Activated CD4-positive, alpha-beta T cell treated with anti-CD3 and anti-CD28 coated beads, Interleukin-2, amount 50 U/mL, for 4 hours (primary cell): Measurements from ENCODE around the gene PRR33.
A peak's percentile ranks its signal among the peaks of the same experiment; 100 is the strongest.

ENCODE experiments used
- DNase-seq, 2 experiments: peaks; one replicate each; pipeline ENCODE4 v3.0.0-alpha.2; 2020

PRR33 gene

DNA sequence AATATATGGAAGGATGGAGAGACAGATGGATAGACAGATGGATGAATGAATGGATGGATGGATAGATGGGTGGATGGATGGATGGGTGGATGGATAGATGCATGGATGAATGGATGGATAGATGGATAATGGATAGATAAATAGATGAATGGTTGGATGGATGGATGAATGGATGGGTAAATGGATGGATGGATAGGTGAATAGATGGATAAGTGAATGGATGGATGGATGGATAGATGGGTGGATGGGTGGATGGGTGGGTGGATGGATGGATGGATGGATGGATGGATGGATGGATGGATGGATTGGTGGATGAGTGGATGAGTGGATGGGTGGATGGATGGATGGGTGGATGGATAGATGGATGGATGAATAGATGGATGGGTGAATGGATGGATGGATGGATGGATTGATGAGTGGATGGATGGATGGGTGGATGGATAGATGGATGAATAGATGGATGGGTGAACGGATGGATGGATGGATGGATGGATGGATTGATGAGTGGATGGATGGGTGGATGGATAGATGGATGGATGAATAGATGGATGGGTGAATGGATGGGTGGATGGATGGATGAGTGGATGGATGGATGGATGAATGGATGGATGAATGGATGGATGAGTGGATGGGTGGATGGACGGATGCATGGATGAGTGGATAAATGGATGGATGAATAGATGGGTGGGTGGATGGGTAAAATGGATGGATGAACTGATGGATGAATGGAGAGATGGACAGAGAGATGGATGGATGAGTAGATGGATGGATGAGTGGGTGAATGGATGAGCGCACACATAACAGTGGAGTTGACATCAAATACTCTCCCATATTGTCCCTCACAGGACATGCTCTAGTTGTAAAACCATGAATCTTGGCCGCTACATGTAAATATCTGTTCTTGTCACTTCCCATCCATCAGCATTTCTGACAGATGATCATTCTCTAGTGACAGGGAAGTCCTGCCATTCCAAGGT lies 30.0 kb downstream of the PRR33 start:
- no peak for DNase-seq

DNA sequence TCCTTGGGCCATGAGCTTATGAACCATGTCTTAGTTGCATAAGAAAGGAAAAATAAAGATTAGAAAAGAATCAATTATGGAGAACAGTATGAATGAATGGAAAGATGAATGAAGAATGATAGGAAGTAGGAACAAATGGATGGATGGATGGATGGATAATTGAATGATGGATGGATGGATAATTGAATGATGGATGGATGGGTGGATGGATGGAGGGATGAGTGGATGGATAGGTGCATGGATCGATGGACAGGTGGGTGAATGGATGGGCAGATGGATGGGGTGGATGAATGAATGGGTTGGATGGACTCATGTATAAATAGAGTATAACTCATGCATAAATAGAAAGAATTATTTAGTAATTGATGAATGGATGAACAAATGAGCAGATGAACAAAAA lies 31.6 kb downstream of the PRR33 start:
- DNase-seq = no peak

DNA sequence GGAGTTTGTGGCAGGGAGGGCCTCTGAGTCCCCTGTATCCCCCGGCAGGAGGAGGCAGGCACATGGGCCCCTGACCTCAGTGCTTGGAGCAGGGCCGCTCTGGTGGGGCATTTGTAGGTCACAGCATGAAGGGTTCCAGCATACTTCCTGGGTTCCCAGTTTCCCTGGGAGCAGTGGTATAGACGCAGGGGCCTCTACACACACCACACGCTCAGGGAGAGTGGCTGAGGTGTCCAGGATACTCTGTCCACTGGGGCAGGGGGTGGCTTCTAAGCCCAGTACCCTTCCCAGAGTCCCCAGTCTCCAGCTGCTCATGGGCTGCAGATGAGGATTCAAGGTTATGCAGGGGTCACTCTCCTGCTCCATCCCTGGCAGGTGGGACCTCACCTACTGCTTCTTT lies 32.7 kb downstream of the PRR33 start:
- DNase-seq = no peak

DNA sequence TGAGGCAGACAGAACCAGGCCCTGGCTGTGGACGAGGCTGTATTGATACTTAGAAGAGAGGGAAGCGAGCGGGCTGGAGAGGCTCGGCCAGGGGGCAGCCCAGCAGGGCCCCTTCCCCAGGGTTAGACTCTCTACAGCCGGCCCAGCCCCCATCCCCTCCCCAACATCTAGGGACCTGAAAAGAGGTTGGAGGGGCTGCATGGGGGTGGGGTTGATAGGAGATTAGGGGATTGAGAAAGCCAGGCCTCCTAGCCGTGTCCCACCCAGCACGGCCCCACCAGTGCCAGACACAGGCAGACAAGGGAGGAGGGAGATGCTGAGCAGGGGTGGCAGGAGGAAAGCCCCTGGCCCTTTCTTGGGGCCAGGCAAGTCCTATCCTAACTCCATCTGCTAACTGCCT lies 33.1 kb downstream of the PRR33 start:
- DNase-seq = no peak

DNA sequence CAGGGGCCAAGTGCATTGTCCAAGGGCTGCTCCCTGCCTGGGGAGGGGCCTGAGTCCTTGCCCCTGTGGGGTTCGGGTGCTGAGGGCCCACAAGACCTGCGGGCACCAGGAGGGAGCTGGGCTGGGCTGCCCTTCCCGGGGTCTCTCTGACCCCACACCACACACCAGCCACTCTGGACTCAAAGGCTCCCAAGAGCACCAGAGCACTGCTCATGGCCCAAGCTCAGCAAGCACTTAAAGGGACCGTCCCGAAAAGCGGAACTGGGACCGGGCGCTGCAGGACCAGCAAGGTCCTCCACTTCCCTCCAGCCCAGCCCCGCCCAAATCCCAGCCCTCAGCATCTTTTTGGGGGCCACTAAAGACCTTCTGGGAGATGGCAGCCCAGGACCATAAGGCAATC lies 33.5 kb downstream of the PRR33 start:
- DNase-seq = no peak

GRCh38 chr11:1857064-1857463 lies 34.6 kb downstream of the PRR33 start:
- no peak for DNase-seq

DNA sequence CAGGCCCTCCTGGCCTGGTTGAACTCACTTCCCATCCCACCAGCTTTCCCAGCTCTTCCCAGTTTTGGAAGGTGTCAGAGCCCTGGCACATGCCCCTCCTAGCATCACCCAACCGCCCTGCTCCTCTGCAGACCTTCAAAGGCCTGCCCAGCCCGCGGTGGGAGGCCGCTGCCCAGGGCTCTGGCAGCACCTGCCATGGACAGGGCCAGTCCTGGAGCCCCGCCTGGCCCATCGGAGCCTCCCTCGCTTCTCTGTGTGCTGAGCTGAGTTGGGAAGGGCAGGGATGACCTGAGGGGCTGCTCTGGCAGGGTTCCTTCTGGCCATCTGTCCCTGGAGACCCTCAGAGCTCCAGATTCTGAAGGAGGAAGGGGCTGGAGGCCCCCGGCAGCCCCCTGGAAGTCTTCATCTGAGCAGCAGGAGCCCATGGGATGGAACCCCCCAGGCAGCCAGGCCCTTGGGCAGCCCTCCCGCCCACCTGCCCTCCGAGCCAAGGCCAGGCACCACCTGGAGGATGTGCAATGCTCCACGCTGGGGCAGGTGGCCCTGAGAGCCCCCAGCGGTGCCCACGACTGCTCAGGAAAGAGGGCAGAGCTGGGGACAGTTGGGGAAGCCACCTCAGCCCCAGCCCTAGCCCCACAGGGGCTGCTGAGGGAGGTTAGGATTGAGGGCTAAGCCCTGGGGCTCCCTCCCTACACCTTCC lies 35.2 kb downstream of the PRR33 start:
- no peak for DNase-seq

DNA sequence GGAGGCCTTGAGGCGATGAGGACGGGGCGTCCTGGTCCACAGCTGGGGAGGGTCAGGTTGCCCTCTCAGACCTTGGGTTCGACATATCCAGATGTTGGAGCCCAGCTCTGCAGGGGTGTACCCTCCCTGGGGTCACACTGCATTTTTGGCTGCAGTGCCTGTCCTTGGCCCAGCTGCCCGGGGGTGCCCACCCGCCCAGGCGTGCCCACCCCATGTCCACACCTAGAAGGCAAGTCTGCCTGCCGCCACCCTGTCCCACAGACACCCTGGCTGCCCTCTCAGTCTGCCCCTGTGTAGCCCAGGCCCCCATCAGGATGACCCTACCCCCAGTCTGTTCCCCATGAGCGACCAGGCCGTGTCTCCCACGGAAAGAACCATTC lies 35.8 kb downstream of the PRR33 start:
- DNase-seq = no peak

DNA sequence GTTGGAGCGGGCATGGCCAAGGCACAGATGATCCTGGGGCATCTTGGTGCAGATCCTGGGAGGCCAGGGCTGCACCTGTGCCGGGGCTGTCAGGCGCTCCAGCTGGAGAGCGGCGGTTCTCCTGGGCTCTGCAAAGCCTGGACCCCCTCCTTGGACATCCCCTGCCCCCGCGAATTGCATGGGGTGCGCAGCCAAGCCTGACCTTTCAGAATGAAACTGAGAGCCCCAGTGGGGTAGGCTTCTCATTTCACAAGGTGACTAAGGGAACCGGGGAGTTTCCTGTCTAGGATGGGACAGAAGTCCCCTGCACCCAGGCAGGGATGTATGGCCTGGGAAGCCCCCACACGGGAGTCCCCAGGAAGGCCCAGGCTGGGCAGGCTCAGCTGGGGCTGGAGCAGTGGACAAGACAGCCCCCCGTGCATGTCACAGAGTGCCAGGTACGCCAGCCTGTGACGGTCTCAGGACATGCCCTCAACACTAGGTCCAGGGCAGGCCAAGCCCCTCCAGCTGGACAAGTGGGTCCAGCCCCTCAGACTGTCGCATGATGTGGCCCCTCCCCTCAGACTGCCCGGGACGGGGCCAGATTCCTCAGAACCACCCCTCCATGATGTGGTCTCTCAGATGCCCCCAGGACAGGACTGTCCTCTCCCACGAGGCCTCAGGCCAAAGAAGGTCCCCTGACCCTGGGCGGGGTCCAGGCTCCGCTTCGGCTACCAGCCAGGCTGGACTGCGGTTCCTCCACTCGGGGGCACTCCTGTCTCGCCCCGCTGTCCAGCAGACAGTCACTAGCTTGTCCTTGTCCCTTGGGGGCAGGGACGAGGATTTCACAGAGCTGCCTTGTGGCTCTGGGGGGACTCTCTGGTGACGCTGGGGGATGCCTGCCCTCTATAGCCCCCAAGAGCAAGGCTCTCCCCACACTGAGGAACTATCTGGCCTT lies 36.5 kb downstream of the PRR33 start:
- no peak for DNase-seq

GRCh38 chr11:1854132-1854948 lies 37.4 kb downstream of the PRR33 start:
- DNase-seq = no peak

GRCh38 chr11:1853376-1854131 lies 38.1 kb downstream of the PRR33 start:
- DNase-seq = no peak

DNA sequence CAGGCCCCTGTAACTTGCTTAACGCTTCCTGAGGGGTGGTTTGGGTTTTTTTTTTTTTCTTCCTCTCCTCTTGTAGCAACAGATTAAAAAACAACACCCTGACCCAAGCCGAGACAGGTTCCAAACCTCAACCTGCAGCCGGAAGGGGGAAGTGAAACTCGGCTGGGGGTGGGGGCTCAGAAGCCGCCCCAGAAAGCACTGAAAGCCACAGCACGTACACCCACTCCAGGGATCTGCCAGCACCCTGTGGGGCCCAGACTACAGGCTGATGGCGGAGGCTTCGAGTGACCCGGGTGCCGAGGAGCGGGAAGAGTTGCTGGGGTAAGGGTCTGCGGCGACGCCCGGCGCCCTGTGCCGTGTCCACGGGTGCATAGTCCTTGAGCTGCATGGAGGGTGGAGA lies 38.8 kb downstream of the PRR33 start, which contains the start of gene LSP1:
Gene LSP1, plus strand, starts transcription at position 208 of the 400 bp plus-strand sequence. Its CDS starts 61 bp downstream, at position 269.
- peak; percentile 61 to 70 for DNase-seq

- DNase-seq = no peak
These were observed 39.3 kb downstream of the PRR33 start for GRCh38 chr11:1852271-1852876.

DNA sequence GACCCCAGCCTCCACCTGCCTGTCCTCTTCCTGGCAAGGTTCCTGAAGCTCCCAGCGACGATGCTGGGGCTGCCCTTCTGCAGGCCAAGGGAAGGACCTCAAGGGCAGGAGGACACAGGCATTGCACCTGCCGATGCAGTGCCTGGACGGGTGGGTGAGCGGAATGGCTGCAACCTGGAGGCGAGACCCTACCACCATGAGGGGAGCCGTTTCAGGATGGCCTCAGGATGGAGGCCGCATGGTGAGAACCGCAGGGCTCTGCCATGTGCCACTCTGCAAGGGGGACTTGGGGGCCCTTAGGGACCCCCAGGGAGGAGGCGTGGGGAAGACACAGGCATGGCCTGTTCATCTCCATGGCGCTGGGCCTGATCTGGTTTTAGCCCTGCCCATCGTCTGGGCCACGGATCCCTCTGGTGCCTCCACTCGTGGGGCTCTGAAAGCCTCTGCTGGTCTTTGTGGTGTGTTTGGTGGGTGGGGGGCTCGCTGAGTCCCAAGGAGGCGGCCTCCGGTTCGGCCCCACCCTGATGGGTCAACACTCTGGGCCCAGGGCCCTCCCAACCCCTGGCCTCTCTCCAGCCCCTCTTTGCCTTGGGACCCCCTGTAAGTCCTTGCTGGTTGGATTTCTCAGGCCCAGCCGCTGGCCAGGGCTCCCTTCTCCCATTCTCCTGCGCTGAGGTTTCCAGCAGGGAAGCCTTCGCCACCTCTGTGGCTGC lies 40.1 kb downstream of the PRR33 start:
- no peak for DNase-seq

DNA sequence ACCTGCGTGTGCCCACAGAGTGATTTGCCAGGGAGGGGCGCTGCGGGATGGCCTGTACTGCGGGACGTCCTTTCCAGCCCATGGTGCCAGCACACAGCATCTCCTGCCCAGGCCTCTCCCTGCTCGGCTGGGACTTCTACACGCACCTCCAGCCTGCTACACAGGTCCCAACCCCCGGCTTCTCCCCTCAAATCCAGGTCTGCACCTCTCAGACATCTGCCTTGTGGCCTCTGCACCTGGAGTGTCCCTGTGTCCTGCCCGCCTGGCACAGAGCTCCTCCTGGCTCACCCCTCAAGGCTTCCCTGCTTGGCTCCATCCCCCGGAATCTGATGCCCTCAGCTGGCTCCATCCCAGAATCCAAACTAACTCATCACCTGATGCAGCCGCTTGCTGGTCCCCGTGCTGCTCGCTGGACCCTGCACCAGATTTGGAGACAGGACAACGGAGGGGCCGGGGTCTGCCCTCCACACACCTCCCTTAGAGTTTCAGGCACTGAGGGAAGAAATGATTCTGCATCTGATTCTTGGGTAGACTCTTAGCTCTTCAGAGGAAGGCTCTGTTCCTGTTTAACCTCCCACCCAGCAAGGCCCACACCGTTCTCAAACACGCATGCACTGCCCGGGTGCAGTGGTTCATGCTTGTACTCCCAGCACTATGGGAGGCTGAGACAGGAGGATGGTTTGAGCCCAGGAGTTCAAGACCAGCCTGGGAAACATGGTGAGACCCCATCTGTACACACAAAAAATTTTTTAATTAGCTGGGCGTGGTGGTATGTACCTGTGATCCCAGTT lies 42.9 kb downstream of the PRR33 start:
- no peak for DNase-seq

DNA sequence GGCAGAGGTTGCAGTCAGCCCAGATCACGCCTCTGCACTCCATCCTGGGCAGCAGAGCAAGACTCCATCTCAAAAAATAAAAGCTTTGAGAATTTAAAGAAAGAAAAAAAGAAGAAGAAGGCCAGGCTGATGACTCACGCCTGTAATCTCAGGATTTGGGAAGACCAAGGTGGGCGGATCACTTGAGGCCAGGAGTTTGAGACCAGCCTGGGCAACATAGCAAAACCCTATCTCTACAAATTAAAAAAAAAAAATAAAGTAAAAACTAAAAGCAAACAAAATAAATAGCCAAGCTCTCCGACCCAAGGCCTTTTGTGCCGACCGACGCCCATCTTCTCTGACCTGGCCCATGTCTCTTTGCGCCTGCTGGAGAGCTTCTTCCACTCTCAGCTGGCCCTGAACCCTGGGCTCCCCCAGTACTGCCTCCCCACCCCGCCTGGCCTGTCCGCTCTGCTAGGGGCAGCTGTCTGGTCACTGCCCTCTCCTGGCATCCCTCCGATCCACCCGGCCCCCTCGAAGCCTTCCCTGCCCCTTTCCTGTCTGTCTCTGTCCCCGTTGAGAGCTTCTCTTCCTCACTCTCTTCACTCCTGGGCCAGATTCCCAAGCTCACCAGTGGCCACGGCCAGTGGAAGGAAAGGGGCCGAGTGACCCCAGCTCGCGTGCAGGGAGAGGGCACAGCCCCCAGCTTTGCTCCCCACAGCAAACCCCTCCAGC lies 43.6 kb downstream of the PRR33 start:
- DNase-seq = no peak

DNA sequence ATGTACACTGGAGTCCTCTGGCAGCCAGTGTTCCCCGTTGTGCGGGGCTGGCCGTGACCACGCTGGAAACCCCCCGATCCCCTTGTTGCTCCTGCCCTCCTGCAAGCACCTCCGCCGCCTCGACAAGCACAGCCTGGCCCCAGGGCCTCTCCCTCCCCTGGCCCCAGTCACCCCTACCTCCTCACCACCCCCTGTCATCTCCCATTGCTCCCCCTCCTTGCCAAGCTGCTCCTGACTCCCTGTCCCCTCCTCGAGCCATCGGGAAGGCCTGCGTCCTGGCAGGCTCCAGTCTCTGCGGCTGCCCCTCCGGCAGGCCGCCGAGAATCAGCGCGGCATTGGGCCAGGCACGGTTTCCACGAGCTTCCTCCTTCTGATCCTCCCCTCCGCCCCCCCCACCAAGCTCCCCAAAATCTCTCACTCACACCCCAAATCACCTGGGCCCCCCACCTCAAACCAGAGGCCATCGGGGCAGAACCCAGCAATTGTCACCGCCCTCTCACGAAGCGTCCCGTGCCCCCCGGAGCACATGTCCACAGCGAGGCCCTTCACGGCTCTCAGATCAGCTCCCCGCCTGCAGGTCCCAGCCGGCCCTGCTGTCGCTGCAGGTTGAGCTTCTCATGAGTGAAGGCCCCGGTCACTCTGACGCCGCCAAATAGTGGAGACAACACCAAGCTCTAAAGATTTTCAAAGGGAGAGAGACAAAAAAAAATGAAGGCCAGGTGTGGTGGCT lies 44.5 kb downstream of the PRR33 start:
- DNase-seq = no peak

DNA sequence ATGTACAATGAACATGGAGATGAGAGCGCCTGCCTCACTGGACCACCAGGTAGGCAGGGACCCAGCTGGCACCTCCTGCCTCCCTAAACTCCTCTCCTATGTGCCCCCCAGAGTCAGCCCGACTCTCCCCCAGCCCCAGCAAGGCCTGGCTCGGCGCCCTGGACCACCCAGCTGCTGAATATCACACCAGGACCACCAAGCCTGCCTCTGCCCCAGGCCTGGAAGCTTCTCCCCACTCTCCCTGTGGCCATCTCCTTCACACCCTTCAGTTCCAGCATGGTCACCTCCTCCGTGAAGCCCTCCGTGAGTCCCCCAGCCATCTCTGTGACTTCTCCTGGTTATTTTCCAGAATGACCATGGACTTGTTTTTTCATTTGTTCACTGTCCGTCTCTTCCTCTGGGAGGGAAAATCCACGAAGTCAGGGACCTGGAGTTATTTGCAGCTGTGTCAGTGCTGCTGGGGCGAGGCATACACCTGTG lies 45.2 kb downstream of the PRR33 start:
- no peak for DNase-seq
